Upper lobe of left lung (tissue), 4 donors: ENCODE results near the gene EDEM3.

Source experiments
- CTCF ChIP-seq, 6 experiments: fragments of 450-650 bp in 4 of 6; fragments of 200-600 bp in 2 of 6; sonication (generic) in 2 of 6; IDR thresholded peaks; one replicate each; pipeline ENCODE4 v1.5.1; 2016 to 2019; ENCODE audit warnings: antibody characterized with exemption in 6 of 6
- POLR2AphosphoS5 ChIP-seq, 2 donors: sonication (generic); formaldehyde crosslinking; IDR thresholded peaks; one replicate each; pipeline ENCODE4 v1.5.1; 2017; ENCODE audit warnings: antibody characterized with exemption in 2 of 2

- TF ChIP-seq CTCF (IDR thresholded peaks at IDR 0.05), result no peak
- TF ChIP-seq POLR2AphosphoS5 (IDR thresholded peaks at IDR 0.05), result no peak
These were observed 90.0 kb downstream of the EDEM3 start for GRCh38 chr1:184664661-184665060.
